Activated CD8-positive, alpha-beta memory T cell treated with anti-CD3 and anti-CD28 coated beads for 1 hour (primary cell): ENCODE data around the gene KIAA1755.
A peak's percentile ranks its signal among the peaks of the same experiment; 100 is the strongest.

ENCODE experiments used
- DNase-seq, 2 donors: peaks; one replicate each; pipeline ENCODE4 v3.0.0-alpha.2; 2020; ENCODE audit warnings: low read depth in 1 of 2; ENCODE audit errors: extremely low read depth in 1 of 2

The KIAA1755 gene

GRCh38 chr20:38221119-38221589, 39.4 kb downstream of the KIAA1755 start:
- peak; percentile 22 to 43 for DNase-seq

- no peak for DNase-seq
Measured at GRCh38 chr20:38220587-38221118, 39.9 kb downstream of the KIAA1755 start.

GRCh38 chr20:38219006-38219950, 41.3 kb downstream of the KIAA1755 start:
- no peak for DNase-seq

- DNase-seq, result no peak
Measured at GRCh38 chr20:38218566-38218885, 42.0 kb downstream of the KIAA1755 start.

GRCh38 chr20:38217791-38218565, 42.6 kb downstream of the KIAA1755 start:
- DNase-seq, result no peak

GRCh38 chr20:38216746-38217595, 43.6 kb downstream of the KIAA1755 start:
- no peak for DNase-seq

GRCh38 chr20:38216201-38216600, 44.3 kb downstream of the KIAA1755 start:
- DNase-seq, result no peak

GRCh38 chr20:38215194-38216182, 45.0 kb downstream of the KIAA1755 start:
- no peak for DNase-seq

GRCh38 chr20:38214256-38215193, 46.0 kb downstream of the KIAA1755 start:
- no peak for DNase-seq

- DNase-seq, result no peak
Measured at GRCh38 chr20:38213607-38213940, 47.0 kb downstream of the KIAA1755 start.

- no peak for DNase-seq
Measured at GRCh38 chr20:38212806-38213606, 47.5 kb downstream of the KIAA1755 start.

GRCh38 chr20:38211200-38212097, 49.1 kb downstream of the KIAA1755 start:
- no peak for DNase-seq

- DNase-seq, result no peak
Measured at GRCh38 chr20:38210741-38211140, 49.8 kb downstream of the KIAA1755 start.

- DNase-seq, result no peak
Measured at GRCh38 chr20:38209736-38210405, 50.7 kb downstream of the KIAA1755 start.

GRCh38 chr20:38209054-38209675, 51.4 kb downstream of the KIAA1755 start:
- no peak for DNase-seq

GRCh38 chr20:38208523-38208922, 52.0 kb downstream of the KIAA1755 start:
- DNase-seq, result no peak
